Fibroblast of villous mesenchyme (primary cell): Measurements from ENCODE around the gene CPN1. TPM values are rescaled to one million over a fixed set of nuclear protein-coding genes. Genes with fewer than 3 reads are reported as not detected.
"Not testable (repeated sequence)": the region's sequence is repeated elsewhere in the genome, so short reads cannot be mapped to it uniquely, and the experiment has no call there.

ENCODE experiments used
- DNase-seq: peaks from one replicate; pipeline ENCODE4 v3.0.0-alpha.2; 2010; ENCODE audit warnings: low read depth
- H3K4me3 ChIP-seq: 2 replicates; pipeline ENCODE4 v1.5.1; 2011; ENCODE audit warnings: low read depth, mild to moderate bottlenecking, low read length
- total RNA-seq: library from RNA; depleted of rRNA; stranded (reverse); fragments of >200 nt; gene quantifications from 2 replicates; pipeline ENCODE4 v1.2.3, GENCODE V29; 2012
- TF ChIP-seq, protein P1 (sequence below): IDR thresholded peaks from 2 replicates; pipeline ENCODE4 v1.5.1; 2012; ENCODE audit warnings: low read depth, mild to moderate bottlenecking, low read length; ENCODE audit not compliant: insufficient read depth

Gene CPN1
- total RNA-seq, 1 donor: not detected

DNA sequence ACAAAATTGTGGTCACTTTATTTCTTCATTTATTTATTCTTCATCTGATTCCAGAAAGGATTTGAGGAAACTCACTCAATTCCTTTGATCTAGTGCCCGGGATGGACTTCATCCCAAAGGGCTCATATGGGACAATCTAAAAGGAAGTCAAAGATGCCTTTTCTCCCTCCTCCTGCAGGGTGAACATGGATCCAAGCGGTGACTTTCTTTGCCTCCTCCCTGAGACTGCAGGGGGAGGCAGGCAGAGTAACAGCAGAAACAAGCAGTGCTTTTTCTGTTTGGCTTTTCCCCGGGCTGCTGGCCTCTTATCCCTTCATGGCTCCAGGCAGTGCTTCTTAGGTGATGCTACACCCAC lies 61.9 kb downstream of the CPN1 start:
- no peak overlapping the region for H3K4me3 ChIP-seq
- TF ChIP-seq, protein P1, sequence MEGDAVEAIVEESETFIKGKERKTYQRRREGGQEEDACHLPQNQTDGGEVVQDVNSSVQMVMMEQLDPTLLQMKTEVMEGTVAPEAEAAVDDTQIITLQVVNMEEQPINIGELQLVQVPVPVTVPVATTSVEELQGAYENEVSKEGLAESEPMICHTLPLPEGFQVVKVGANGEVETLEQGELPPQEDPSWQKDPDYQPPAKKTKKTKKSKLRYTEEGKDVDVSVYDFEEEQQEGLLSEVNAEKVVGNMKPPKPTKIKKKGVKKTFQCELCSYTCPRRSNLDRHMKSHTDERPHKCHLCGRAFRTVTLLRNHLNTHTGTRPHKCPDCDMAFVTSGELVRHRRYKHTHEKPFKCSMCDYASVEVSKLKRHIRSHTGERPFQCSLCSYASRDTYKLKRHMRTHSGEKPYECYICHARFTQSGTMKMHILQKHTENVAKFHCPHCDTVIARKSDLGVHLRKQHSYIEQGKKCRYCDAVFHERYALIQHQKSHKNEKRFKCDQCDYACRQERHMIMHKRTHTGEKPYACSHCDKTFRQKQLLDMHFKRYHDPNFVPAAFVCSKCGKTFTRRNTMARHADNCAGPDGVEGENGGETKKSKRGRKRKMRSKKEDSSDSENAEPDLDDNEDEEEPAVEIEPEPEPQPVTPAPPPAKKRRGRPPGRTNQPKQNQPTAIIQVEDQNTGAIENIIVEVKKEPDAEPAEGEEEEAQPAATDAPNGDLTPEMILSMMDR: peak; percentile 17
- no peak for DNase-seq

DNA sequence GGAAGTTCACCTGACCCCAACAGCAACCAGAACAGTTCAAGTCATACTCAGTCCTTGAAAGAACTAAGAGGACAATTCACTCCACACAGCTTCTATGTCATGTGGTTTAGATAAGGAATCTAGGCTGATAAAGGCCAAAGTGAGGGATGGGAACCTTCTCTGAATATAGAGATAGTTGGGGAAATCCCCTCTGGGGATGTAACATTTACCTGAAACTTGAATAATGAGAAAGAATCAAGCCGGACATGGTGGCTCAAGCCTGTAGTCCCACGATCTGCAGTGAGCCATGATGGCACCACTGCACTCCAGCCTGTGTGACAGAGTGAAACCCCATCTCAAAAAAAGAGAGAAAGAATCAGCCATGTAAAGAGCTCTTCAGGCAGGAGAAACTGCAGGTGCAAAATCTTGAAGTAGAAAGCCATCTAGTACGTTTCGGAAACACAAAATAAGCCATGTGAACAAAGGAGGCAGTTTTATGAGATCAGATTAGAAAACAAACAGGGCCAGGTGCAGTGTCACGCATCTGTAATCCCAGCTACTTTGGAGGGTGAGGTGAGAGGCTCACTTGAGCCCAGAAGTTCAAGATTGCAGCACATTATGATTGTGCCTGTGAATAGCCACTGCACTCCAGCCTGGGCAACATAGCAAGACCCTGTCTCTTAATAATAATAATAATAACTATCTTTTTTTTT lies 67.5 kb downstream of the CPN1 start:
- DNase-seq: no peak
- TF ChIP-seq, protein P1: no peak
- H3K4me3 ChIP-seq: no peak overlapping the region

DNA sequence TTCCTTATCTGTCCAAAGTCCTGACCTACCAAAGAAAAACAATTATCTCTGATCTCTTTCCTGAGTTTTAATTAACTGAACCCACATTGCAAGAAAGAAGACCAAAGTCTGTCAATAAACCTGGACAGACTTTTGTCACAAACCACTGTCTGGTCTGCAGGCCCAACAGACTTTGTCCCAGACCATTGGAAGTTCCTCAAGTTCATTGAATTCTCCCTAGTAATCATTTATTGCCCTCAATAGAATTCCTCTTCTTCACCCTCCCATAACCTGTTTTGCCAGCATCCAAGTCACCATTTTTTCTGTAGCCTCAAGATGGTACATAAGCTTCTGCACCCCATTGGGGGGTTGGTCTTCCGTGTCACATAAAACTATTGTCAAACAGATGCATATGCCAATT lies 68.0 kb downstream of the CPN1 start:
- DNase-seq: no peak
- TF ChIP-seq, protein P1: no peak
- no peak overlapping the region for H3K4me3 ChIP-seq

DNA sequence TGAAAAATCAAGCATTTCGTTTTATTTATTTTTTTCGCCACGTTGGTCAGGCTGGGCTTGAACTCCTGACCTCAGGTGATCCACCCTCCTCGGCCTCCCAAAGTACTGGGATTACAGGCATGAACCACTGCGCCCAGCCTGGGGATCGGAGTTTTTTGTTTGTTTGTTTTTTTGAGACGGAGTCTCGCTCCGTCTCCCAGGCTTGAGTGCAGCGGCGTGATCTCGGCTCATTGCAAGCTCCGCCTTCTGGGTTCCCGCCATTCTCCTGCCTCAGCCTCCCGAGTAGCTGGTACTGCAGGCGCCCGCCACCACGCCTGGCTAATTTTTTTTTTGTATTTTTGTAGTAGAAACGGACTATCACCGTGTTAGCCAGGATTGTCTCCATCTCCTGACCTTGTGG lies 69.8 kb downstream of the CPN1 start:
- DNase-seq, H3K4me3 ChIP-seq: not testable (repeated sequence)

DNA sequence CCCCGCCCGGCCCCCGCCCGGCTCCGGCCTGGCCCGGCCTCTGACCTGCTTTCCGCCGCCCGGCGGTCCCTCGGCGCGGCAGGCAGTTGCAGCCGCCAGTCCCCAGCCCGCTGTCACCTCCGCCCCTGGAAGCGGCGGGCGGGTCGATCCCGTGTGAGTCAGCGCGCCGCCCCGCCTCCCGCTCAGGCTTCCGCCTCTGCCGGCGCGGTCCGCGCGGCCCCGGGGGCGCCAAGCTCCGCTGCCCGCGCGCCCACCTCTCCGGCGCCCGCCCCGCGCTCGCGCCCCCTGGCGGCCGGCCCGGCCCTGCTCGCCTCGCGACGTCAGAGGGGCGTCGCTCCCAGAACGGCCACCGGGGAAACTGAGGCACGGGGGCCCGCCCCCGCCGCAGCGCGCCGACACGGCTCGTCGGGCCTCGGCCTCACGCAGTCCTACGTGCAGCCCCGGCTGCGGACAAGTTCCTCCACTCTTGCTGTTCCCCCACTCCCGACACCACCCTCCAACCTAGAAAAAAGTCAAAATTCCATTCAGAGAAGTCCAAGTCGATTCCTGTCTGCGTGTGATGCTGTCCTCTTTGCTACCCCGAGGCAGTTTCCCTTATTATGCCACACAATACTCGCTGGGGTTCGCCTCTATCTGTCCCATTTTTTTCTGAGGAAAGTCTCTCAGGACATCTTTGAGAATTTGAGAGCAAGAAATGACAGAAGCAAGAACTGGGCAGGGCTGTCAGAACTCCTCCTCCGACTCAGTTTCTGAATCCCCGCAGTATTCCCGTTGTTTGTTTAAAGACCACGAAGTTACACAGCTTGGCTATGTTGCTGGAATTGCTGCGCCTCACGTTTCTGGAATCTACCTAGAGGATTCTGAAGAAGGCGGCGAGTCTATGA lies 71.6 kb downstream of the CPN1 start, which contains the start of gene DNMBP:
Gene DNMBP (minus strand): TSS at position 155 of the 884 bp plus-strand sequence. CDS start 37,823 bp downstream, outside the sequence.
- TF ChIP-seq, protein P1: peak; percentile 41
- peak; percentile 85 for DNase-seq
- peak within 1 kb of the TSS; percentile 93 for H3K4me3 ChIP-seq

DNA sequence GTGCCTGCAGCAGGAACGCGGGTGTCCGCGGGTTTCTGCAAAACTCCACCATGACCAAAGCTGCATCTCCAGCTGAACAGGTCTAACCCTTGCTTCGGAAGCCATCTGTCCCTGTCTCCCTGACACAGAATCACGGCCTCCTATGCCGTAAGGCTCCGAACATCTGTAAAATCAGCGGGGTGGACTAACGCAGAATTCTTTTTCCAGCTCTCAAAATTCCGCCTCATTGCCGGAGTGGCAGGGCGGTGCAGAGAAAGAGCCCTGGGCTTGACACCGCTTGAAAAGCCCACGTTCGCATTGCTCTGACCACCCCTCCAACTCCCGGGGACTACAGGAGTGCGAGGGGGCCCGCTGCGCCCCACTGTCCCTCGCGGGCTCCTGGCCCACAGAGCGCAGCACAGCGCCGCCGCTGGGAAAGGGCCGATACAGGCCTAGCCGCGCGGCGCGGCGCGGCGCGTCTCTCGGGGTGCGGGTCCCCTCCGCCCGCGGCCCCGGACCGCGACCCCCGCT lies 72.3 kb downstream of the CPN1 start:
- DNase-seq: peak; percentile 55
- TF ChIP-seq, protein P1: peak; percentile 50
- H3K4me3 ChIP-seq: peak overlapping the region; percentile 93

DNA sequence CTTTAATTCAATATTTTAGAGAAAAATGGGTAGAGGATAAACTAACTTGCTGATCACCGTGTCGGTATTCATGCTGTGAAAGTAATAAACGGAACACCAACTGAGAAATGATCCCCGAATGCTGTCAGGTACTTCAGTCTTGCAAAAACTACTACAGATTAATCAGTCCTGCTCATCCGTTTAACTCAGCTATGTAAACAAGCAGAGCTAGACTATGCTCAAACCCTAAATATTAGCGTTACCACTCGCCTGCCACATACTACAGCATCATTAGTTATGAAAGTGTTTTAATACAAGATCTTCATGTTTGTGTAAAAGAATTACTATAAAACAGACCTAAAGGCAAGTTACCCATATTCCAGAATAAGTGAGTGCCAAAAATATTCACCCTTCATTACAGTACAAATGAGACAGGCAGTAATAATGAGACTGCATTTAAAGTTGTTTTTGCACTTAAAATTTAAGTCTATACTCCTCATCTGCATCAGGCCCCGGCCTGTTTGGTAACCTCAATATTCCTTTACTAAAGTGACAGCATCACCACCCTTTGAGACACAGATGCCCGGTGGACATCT lies 72.9 kb downstream of the CPN1 start:
- H3K4me3 ChIP-seq: peak overlapping the region; percentile 93
- TF ChIP-seq, protein P1: no peak
- peak; percentile 59 for DNase-seq
